DMS79 treated with DMSO at 0.1 percent for 48 hours (cell line): ENCODE data around the gene LAD1.
A peak's percentile ranks its signal among the peaks of the same experiment; 100 is the strongest.

Source experiments
- DNase-seq: peaks from one replicate; lab custom pipeline; 2025; lab: John Stamatoyannopoulos, UW

Gene LAD1

DNA sequence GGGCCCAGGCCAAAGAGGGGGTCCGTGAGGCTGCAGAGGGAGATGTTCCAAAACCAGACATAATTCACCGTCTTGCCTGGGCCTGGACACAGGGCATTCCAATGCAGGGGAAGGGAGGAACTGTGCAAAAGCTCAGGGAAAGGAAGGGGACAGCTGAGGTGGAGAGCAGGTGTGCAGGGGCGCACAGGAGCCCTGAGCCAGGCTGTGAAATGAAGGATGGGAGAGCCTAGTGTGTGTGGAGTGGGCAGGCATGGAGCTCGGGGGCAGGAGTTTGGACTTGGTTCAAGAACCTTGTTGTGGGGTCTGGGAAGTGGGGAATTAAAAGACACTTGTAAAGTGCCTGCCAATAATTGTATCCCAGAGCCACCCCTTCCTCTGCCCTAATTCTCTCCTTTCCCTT, 20.1 kb upstream of the LAD1 start:
- no peak for DNase-seq

DNA sequence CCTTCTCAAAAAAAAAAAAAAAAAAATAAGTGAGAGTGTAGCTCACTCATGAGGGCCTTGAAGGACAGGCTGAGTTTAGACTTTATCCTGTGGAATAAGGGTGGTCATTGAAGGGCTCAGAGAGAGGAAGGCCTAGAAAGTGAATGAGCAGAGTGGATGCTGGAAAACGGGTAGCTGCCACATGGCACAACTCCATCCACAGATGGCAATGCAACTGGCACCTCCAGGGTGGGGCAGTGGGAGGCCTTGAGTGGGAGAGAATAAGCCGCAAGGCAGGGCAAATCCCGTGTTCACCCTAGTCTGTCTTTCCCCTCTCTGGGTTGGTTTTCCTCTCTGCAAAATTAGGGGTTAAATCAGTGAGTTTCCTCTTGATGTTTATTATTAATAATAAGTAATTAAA, 19.3 kb upstream of the LAD1 start:
- DNase-seq: no peak

DNA sequence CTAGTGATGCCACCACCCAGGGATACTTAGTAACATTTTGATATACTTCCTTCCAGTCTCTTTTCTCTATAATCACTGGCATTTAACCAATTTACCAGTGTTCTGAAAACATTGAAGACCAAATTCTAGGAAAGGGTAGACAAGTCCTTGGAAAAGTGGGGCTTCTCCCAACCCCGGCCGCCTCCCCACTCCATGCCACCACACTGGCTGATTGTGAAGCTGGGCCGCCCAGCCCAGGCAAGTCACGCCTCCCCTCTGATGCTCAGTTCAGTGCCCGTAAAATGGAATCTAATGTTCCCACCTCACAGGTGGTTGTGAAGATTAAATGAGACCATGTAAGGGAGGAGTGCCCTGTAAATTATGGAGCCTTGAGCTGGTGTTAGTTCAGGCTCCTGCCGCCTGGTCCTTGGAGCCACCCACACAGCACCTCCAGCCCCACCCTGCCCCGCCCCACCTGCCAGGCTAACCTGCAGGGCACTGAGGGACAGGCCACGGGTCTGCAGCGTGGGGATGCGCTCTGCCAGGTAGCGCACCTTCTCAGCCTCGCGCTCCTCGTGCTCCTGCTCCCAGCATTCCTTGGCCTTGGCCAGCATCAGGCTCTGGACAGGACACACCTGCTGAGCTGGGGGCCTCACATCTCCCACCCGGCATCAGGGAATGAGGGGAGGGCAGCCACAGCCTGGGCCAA, 15.1 kb upstream of the LAD1 start:
- no peak for DNase-seq

DNA sequence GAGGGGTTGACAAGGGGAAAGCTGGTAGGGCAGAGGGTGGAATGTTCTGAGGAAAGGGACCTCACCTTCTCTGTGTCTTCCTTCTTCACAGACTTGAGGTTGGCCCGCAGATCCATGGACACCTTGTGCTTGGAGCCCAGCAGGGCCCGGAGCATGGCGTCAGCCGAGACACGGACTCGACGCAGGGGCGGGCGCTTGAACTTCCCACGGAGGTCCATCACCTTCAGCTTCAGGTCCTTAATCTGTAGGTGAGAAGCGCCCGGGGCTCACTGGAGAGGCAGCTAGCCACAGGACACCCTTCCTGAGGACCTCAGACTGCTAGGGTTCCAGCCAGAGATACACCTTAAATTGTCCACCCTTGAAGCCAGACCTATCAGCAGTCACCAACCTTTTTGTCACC, 12.2 kb upstream of the LAD1 start:
- DNase-seq: no peak

DNA sequence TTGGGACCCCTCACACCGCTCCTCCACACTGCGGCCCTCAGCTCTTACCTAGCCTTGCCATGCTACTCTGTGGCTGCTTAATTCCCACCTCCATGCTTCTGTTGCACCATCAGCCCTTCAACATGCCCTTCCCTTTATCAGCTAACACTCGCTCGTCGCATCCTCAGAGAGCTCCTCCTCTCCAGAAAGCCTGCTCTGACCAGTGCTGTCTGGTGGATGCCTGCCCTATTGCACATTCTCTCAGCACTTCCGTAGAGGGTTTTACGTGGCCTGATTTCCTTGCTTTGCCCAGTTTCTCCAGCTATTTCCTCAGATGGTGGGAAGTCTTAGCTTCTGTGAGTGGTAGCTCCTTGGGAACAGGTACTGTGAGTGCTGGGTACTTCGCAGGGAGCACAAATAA, 10.3 kb upstream of the LAD1 start:
- no peak for DNase-seq

DNA sequence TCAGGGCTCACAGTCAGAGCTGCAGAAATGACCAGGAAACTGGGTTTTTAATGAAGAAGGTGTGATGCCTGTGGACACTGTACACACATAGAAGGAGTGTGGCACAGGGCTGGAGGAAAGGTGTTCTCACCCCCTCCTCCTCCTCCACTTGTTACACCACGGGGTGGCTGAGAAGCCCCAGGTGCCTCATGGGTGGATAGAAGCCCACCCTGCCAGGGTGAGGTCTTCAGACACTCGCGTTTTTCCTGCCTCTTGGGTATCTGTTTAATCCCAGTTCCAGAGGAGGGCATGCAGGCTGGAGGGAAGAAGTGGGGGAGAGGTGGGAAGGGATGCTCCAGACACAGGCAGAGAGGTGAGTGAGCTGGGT, 9.7 kb upstream of the LAD1 start:
- no peak for DNase-seq

DNA sequence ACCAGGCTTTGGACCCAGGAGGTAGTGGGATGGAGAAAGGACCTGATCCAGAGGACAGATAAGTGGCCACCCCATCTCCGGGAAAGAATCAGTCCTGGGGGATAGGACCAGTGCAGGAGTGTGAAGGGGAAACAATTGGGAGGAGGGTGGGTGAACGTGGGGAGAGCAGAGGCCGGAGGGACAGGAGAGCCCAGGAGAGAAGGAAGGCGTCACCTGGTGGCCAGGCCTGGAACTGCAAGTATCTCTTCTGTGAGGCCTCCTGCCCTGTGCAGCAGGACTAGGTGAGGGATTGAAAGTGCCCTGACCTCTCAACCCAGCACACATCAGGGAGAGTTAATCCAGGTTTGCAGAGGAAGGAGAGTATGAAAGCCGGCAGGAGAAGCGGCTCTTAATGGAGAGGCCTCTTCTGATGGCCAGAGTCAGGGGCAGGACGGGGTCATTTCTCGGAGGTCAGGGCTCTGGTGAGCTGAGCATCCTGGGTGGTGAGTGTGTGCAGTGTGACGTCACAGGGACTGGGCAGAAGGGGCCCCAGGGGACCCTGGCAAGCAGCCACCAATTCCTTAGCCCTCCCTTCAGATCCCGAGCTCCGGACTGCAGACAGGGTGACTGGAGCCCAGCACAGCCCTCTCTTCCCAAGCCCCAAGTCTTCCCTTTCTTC, 9.2 kb upstream of the LAD1 start:
- peak; percentile 7 for DNase-seq

DNA sequence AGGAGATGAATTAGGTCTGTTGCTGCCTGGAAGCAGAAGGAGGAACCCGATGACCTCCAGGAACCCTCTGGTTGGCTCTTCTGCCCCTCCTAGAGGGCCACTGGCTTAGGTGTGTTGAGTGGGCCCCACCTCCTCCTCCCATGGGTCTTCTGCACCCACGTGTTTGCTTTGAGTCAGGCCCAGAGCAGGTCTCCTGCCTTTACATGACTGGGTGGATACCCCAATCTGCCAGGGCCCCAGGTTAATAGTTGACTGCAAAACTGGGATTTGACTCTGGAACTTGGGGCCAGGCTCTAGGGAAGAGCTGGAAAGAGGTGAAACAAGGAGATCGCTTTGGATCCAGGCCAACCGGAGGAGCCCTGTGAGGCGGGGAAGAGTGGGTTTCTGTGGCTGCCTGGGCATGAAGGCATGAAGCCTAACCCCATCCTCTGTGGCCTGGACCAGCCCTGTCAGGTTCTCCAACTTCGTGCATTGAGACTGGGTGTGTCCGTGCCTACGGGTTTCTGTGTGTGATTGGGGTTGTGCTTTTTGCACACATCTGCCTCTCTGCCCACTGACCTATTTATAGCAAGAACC, 7.8 kb upstream of the LAD1 start:
- DNase-seq: no peak

DNA sequence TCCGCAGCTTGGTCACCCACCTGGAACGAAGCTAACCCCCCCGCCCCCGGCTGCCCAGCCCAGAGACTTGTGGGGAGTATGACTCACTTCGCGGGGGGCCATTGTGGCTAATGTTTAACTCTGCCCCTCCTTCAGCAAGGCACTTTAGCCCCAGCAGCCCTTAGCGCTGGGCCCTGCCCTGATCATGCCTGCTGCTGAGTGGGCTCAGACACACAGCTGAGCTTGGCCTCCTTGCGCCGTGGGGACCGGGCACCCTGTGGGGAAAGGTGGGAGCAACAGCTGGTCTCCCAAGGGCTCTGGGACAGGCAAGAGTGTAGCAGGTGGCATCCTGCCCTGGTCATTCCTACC, 6.3 kb upstream of the LAD1 start:
- no peak for DNase-seq

DNA sequence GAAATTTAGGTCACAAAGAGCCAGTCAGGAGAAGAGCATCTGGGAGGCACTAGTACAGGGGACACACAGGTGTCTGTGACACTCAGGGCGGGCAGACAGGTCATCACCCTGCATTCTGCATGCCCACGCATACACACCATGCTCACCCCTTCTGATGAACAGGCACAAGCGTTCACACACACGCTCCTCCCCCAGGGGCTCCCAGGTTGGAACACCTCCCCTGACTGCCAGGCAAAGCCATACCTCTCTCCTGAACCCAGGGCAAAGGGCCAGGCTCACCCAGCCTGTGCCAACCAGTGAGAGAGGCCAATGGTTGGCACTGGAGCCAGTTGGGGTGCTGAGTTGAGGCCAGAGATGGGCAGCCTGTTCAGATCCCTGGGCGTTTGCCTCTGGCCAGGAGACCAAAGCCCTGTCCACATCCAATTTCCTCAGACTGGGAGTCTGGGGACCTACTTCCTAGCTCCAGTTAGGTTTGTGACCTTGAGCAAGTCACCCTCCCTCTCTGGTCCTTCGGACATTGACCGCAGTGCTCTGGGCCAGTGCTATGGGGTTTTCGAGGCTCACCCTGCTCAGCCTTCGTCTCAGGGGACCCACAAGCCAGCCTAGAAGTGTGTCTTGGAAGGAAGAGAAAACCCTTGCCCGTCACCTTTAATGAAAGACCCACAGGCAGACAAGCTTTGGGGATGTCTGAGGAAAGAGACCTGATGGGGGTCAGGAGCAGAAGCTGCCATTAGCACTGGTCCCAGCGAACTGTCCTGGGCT, 5.8 kb upstream of the LAD1 start:
- DNase-seq: no peak

DNA sequence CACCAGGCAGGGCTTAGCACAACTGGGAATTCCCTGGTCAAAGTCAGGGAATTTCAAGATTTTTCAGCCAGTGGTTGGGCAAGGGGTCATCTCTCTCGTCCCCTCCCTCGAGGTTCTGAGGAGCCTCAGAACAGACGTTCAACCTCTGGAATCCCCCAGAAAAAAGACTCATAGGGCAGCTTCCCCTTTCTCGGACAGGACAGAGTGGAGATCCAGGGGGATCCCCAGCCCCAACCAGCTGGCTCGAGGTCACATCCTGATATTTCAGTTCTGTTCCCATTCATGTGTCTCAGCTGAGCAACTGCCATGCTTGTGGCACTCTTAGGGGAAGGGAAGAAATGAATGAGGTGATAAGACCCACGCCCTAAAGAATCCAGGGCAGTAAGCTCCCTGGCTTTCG, 4.9 kb upstream of the LAD1 start:
- no peak for DNase-seq

DNA sequence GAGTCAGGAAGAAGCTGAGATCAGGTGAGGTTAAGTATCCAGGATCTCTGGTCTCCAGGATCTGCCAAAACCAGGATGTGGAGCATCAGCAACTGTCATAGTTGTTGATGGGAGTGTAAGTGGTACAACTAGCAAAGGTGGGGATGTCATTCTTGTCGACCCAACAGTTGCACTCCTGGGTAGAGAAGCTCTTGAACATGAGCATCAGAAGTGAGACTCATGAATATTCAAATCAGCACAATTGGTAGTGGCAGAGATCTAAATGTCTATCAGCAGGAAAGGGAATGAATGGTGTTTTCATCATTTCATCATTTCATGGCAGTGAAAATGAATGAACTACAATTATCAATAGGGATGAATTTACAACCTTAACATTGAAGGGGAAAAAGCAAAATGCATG, 4.2 kb upstream of the LAD1 start:
- DNase-seq: no peak

DNA sequence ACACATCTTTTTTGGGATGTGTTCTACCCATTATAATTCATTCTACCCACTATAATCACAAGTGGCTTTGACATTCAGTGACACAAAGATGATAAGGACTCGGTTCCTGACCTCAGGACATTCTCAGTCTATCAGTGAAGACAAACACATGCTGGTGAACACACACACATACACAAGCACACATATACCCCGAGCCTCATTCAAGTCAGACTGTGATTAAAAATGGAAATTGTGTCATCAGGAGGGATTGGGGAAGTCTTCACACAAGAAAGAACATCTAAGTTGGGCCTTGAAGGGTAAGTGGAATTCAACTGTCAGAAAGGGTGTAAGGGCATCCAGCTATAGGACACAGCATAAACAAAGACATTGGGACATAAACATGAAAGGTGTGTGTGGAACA, 2.6 kb upstream of the LAD1 start:
- no peak for DNase-seq

DNA sequence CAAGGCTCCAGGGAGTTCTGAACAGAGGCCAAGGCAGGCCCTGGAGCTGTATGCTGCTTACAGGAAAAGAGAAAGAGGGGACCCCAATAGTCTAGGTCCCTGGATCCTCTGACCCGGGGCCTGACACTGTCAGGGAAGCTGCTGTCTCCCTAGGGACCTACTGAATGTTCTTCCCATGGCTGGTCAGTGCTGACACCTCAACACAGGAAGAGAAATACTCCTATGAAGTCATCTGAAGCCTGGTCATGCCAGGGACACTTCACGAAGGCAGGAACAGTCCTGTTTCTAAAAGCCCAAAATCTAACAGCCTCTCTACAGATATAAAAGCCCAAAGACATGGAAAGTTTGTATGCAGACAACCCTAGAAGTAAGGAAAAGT, 1.7 kb upstream of the LAD1 start:
- DNase-seq: no peak

DNA sequence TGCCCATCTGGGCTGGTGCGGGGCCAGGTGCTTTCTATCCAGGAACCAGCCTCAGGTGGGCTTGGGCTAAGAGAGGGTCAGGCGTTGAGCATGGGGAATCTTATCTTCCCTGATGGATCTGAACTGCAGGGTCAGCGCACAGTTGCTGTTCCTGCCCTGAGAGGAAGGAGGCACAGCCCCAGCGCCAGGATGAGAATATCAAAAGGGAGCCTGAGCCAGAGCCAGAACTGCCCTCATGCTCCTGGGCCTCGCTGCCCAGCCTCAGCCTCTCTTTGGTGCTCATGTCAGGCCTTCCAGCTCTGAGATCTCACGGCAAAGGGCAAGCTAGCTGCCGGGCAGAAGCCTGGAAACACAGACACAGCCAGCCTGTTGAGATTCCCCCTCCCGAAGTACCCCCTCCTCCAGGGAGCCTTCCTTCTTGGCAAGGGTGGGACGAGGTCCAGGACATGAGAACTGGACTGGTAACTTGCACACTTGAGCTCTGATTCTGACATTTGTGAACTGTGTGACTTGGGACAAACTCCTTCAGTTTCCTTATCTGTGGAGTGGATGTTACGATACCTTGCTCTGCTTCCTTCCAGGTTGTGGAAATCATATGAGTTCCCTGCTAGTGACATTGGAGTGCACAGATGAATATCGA, 1.2 kb upstream of the LAD1 start:
- no peak for DNase-seq

DNA sequence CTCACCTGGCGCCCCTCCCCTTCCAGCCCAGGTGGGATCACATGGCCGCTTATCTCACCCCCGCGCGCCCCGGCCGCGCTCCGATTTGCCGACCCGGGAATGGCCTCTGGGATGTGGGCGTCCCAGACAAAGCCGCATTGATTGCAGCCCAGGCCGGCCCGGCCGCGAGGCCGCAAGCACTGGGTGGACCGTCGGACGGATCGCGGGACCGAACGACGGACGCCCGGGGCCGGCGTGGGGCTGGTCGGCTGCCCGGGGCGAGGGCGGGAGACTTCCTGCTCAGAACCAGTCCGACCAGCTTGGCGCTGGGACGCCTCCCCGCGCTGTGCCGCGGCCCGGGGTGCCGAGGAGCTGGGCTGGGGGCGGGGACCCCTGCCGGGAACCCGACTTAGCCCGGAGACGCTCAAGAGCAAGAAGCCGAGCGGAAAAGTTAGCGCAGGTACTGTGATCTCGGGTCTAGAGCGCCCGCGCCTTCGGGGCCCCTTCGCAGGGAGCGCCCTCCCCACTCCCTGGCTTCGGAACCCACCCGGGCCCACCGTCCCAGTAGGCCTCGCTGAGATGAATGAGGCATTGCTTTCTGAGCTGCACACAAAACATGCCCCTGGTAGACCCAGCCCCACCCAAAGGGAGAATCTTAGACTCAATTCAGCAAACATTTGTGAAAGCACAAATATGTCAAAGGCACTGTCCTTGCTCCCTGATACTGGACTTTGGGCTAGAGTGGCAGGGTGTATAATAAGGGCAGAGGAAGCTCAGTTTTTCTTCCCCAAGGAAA, 415 bp upstream of the LAD1 start:
- peak; percentile 21 for DNase-seq

DNA sequence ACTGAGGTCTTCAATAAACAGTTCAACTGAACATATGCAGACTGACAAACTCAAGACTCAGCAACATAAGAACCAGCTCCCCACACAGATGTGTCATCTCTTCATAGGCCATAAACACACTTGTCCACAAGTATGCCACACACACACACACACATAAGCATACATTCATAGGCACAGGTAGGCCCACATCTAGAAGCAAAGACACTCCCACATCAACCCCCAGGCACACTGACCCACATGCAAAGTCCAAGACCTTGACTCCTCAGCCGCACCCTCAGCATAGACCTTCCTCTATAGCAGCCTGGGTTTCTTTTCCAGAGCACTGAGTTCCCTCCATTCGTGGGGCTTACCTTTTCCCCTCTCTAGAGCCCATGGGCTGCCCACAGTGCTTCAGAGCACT, 1.4 kb downstream of the LAD1 start:
- DNase-seq: no peak

DNA sequence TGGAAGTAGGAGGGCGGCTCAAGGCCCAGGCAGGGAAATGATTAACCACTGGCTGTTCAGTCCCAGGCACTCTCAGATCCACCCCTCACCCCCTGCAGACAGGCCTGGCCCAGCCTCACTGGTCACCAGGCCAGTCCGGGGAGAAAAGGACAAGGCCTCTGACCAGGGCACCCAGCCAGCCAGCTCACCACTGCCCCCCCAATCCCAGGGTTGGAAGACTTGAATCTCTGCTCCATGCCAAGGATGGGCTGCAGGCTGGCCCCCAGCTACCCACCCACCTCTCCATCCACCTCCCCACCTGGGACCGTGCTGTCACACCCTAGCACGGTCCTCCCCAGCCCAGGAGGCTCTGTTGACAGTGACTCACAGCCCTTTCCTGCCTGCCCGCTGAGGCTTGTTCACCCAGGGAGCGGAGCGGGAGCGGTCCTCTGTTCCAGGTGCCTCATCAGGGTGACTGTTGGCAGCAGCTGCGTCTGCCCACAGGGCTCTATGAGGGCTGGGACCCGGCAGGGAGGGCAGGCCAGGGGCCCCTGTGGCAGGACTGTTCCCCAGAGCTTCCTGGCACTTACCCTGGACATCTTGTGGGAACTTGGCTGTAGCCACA, 2.2 kb downstream of the LAD1 start:
- DNase-seq: no peak

DNA sequence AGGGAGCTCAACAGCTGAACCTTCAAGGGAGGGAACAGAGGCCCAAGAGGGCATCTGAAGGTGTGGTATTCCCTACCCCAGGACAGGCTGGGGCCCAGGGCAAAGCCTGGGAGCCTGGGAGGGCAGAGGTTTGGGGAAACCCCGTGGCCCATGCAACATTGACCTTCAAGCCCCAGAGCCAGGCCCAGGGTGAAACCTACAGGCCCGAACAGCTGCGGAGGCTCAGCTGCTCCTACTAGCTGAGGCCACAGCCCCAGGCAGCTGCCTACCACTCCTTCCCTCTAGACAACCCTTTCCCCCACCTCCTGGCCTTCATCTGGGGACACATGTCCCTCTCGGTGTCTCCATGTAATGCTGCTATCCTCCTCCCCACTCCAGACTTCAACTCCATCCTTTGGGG, 3.2 kb downstream of the LAD1 start:
- no peak for DNase-seq

DNA sequence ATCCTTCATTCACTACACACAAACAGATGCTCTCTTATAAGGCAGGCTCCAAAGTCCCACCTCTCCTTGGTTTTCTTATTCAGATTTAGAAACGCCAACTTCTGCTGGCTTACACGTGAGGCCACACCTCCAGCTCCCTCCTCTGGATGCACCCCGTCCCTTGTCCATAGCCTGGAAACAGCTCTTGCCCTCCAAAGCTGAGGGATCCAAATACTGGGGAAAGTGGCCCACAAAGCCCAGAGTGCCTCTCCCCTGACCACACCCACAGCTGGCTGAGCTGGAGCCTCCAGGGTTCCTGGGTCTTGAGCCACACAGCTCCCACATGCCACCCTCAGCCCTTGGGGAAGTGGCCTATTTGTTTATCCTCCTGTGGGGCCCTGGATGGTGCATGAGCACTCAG, 4.5 kb downstream of the LAD1 start:
- DNase-seq: no peak

DNA sequence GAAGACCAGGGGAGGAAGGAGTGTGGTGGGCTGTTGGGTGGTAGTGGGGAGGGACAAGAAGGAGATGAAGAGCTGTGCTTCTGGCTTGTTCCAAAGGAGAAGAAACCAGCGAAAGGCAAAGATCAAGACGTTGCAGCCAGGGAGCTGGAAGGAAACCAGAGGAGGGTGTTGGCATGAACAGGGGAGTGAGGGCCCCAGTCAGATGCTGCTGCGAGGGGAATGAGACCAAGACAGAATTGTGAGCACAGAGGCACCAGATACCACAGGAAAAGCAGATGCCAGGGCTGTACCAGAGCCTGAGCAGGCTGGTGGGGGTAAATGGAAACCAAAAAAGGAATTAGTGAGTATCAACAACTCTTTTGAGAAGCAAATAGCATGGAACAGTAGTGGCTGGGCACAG, 6.0 kb downstream of the LAD1 start:
- DNase-seq: no peak
